Muscle layer of duodenum (tissue), 2 donors: Measurements from ENCODE around the gene HSPBAP1.
"Not testable (repeated sequence)": the region's sequence is repeated elsewhere in the genome, so short reads cannot be mapped to it uniquely, and the experiment has no call there.

Source experiments
- H3K27ac ChIP-seq: one replicate; pipeline ENCODE4 v1.7.0; 2013; ENCODE audit warnings: mild to moderate bottlenecking, low read length
- H3K27me3 ChIP-seq: one replicate; pipeline ENCODE4 v1.7.0; 2013; ENCODE audit warnings: low read depth, mild to moderate bottlenecking, control low read depth, low read length
- H3K36me3 ChIP-seq, 2 donors: one replicate each; pipeline ENCODE4 v1.7.0; 2013; ENCODE audit warnings: low read length in 2 of 2, control low read depth in 1 of 2, mild to moderate bottlenecking in 1 of 2; ENCODE audit not compliant: insufficient read depth in 2 of 2, control insufficient read depth in 1 of 2
- H3K4me1 ChIP-seq, 2 donors: one replicate each; pipeline ENCODE4 v1.7.0; 2013; ENCODE audit warnings: low read length in 2 of 2, mild to moderate bottlenecking in 2 of 2, control low read depth in 1 of 2, moderate library complexity in 1 of 2; ENCODE audit not compliant: insufficient read depth in 2 of 2, control insufficient read depth in 1 of 2
- H3K4me3 ChIP-seq, 2 donors: one replicate each; pipeline ENCODE4 v1.7.0; 2013; ENCODE audit warnings: low read length in 2 of 2, low read depth in 1 of 2, mild to moderate bottlenecking in 1 of 2
- H3K9me3 ChIP-seq, 2 donors: one replicate each; pipeline ENCODE4 v1.7.0; 2013; ENCODE audit warnings: low read length in 2 of 2, control low read depth in 1 of 2, mild to moderate bottlenecking in 1 of 2; ENCODE audit not compliant: control insufficient read depth in 1 of 2
- donor health status: healthy.

The HSPBAP1 gene

GRCh38 chr3:122728756-122729514 lies 64.7 kb downstream of the HSPBAP1 start:
- Histone ChIP-seq H3K4me3 (no peak overlapping the region), H3K27me3 (no peaks in the 10 kb centered on the region), H3K36me3 (peaks cover 0 to 8% of the 10 kb centered on the region in 2 donors), H3K27ac (no peak overlapping the region), H3K4me1 (no peaks in the 10 kb centered on the region), H3K9me3 (no peaks in the 10 kb centered on the region)

GRCh38 chr3:122728186-122728585 lies 65.4 kb downstream of the HSPBAP1 start:
- H3K27ac ChIP-seq = no peak overlapping the region
- no peaks in the 10 kb centered on the region for H3K4me1 ChIP-seq
- H3K27me3 ChIP-seq = no peaks in the 10 kb centered on the region
- H3K9me3 ChIP-seq = no peaks in the 10 kb centered on the region
- H3K4me3 ChIP-seq = no peak overlapping the region
- peaks cover 0 to 8% of the 10 kb centered on the region in 2 donors for H3K36me3 ChIP-seq

GRCh38 chr3:122727766-122728165 lies 65.9 kb downstream of the HSPBAP1 start:
- H3K27me3 ChIP-seq = no peaks in the 10 kb centered on the region
- H3K4me1 ChIP-seq = no peaks in the 10 kb centered on the region
- no peak overlapping the region for H3K4me3 ChIP-seq
- no peak overlapping the region for H3K27ac ChIP-seq
- peaks cover 0 to 8% of the 10 kb centered on the region in 2 donors for H3K36me3 ChIP-seq
- H3K9me3 ChIP-seq = no peaks in the 10 kb centered on the region

GRCh38 chr3:122727294-122727693 lies 66.3 kb downstream of the HSPBAP1 start:
- Histone ChIP-seq H3K9me3 (no peaks in the 10 kb centered on the region), H3K4me1 (no peaks in the 10 kb centered on the region), H3K4me3 (no peak overlapping the region), H3K36me3 (peaks cover 0 to 8% of the 10 kb centered on the region in 2 donors), H3K27me3 (no peaks in the 10 kb centered on the region), H3K27ac (peak overlapping the region; percentile 22)

- Histone ChIP-seq H3K9me3 (no peaks in the 10 kb centered on the region), H3K27me3 (no peaks in the 10 kb centered on the region), H3K4me1 (no peaks in the 10 kb centered on the region), H3K27ac (no peak overlapping the region), H3K36me3 (peaks cover 12% of the 10 kb centered on the region in 2 donors), H3K4me3 (no peak overlapping the region)
Observed at GRCh38 chr3:122725106-122725505, 68.5 kb downstream of the HSPBAP1 start.

GRCh38 chr3:122719273-122719921 lies 74.2 kb downstream of the HSPBAP1 start:
- H3K4me1 ChIP-seq = no peaks in the 10 kb centered on the region
- no peak overlapping the region for H3K27ac ChIP-seq
- H3K36me3 ChIP-seq = peaks cover 52 to 55% of the 10 kb centered on the region in 2 donors
- H3K4me3 ChIP-seq = no peak overlapping the region
- H3K27me3 ChIP-seq = no peaks in the 10 kb centered on the region
- H3K9me3 ChIP-seq = no peaks in the 10 kb centered on the region

- Histone ChIP-seq H3K27ac (no peak overlapping the region), H3K4me1 (no peaks in the 10 kb centered on the region), H3K9me3 (no peaks in the 10 kb centered on the region), H3K36me3 (peaks cover 67 to 71% of the 10 kb centered on the region in 2 donors), H3K4me3 (no peak overlapping the region), H3K27me3 (no peaks in the 10 kb centered on the region)
Observed at GRCh38 chr3:122716667-122717066, 77.0 kb downstream of the HSPBAP1 start.

GRCh38 chr3:122714273-122714672 lies 79.4 kb downstream of the HSPBAP1 start:
- no peaks in the 10 kb centered on the region for H3K27me3 ChIP-seq
- no peak overlapping the region for H3K4me3 ChIP-seq
- no peaks in the 10 kb centered on the region for H3K4me1 ChIP-seq
- no peak overlapping the region for H3K27ac ChIP-seq
- H3K9me3 ChIP-seq = no peaks in the 10 kb centered on the region
- peaks cover 55 to 65% of the 10 kb centered on the region in 2 donors for H3K36me3 ChIP-seq

GRCh38 chr3:122710616-122711251 lies 82.9 kb downstream of the HSPBAP1 start:
- not testable (repeated sequence) for H3K4me1 ChIP-seq, H3K4me3 ChIP-seq, H3K9me3 ChIP-seq, H3K27me3 ChIP-seq, H3K27ac ChIP-seq
- peaks cover 36 to 43% of the 10 kb centered on the region in 2 donors for H3K36me3 ChIP-seq

GRCh38 chr3:122705379-122705778 lies 88.3 kb downstream of the HSPBAP1 start:
- no peak overlapping the region for H3K27ac ChIP-seq
- H3K9me3 ChIP-seq = no peaks in the 10 kb centered on the region
- H3K36me3 ChIP-seq = peaks cover 31 to 55% of the 10 kb centered on the region in 2 donors
- no peaks in the 10 kb centered on the region for H3K27me3 ChIP-seq
- H3K4me3 ChIP-seq = no peak overlapping the region
- no peaks in the 10 kb centered on the region for H3K4me1 ChIP-seq

GRCh38 chr3:122700193-122700592 lies 93.4 kb downstream of the HSPBAP1 start:
- Histone ChIP-seq H3K4me3 (no peak overlapping the region), H3K36me3 (peaks cover 68 to 74% of the 10 kb centered on the region in 2 donors), H3K27me3 (no peaks in the 10 kb centered on the region), H3K9me3 (no peaks in the 10 kb centered on the region), H3K4me1 (no peaks in the 10 kb centered on the region), H3K27ac (no peak overlapping the region)
